ENCODE data around the gene CLSTN1.

- no peak for TF ChIP-seq CTCF (IDR thresholded peaks at IDR 0.05; ENCODE audit: low read depth, low read length, missing input control)
- TF ChIP-seq TAF1 (conservative IDR thresholded peaks at IDR 0.05): no peak
- no peak for TF ChIP-seq ATF3 (IDR thresholded peaks at IDR 0.05)
- TF ChIP-seq MAX (IDR thresholded peaks at IDR 0.05): no peak
Measured at GRCh38 chr1:9822490-9822889, 1.3 kb downstream of the CLSTN1 start.

Measured in liver (tissue), 3 donors.